Measurements from ENCODE around the gene PPM1E.
"Not testable (repeated sequence)": the region's sequence is repeated elsewhere in the genome, so short reads cannot be mapped to it uniquely, and the experiment has no call there.

PPM1E gene

GRCh38 chr17:58778482-58778881 lies 22.8 kb downstream of the PPM1E start:
- H3K27ac ChIP-seq (ENCODE audit: low read length); H3K4me3 ChIP-seq (ENCODE audit: low read length in 2 of 2); H3K9ac ChIP-seq (ENCODE audit: low read length in 2 of 2); H3K36me3 ChIP-seq (ENCODE audit: control insufficient read depth in 2 of 2, insufficient read depth in 2 of 2, low read length in 2 of 2); H3K9me3 ChIP-seq (ENCODE audit: control insufficient read depth in 2 of 2, low read length in 2 of 2); H3K27me3 ChIP-seq (ENCODE audit: control insufficient read depth in 1 of 2, insufficient read depth in 2 of 2, low read length in 2 of 2); H3K4me1 ChIP-seq (ENCODE audit: control insufficient read depth, insufficient read depth, low read length): not testable (repeated sequence)

- no peaks in the 10 kb centered on the region for H3K36me3 ChIP-seq (ENCODE audit: control insufficient read depth in 2 of 2, insufficient read depth in 2 of 2, low read length in 2 of 2)
- H3K27me3 ChIP-seq (ENCODE audit: control insufficient read depth in 1 of 2, insufficient read depth in 2 of 2, low read length in 2 of 2): no peaks in the 10 kb centered on the region
- H3K4me1 ChIP-seq (ENCODE audit: control insufficient read depth, insufficient read depth, low read length): no peaks in the 10 kb centered on the region
- no peak overlapping the region for H3K9ac ChIP-seq (ENCODE audit: low read length in 2 of 2)
- no peaks in the 10 kb centered on the region for H3K9me3 ChIP-seq (ENCODE audit: control insufficient read depth in 2 of 2, low read length in 2 of 2)
- no peak overlapping the region for H3K4me3 ChIP-seq (ENCODE audit: low read length in 2 of 2)
- H3K27ac ChIP-seq (ENCODE audit: low read length): no peak overlapping the region
Measured at GRCh38 chr17:58779446-58779845, 23.8 kb downstream of the PPM1E start.

DNA sequence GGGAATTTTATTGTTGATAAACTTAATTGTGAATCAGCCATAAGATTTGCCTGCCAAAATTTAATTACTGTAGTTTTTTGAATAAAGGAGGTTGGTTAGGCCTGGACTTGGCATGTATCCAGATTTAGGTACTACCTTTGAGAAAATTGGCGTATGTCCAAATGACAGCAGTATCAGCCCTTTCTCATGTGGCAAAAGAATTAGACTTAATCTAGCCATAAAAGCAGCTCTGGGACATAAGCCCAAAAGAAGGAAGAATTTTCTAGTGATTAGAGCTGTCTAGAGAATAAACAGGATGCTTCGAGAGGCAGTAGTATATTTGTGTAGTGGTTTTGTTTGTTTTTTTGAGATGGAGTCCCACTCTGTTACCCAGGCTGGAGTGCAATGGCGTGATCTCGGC lies 27.7 kb downstream of the PPM1E start:
- Histone ChIP-seq H3K4me1 (ENCODE audit: control insufficient read depth, insufficient read depth, low read length) (no peaks in the 10 kb centered on the region), H3K27me3 (ENCODE audit: control insufficient read depth in 1 of 2, insufficient read depth in 2 of 2, low read length in 2 of 2) (no peaks in the 10 kb centered on the region), H3K9ac (ENCODE audit: low read length in 2 of 2) (no peak overlapping the region), H3K9me3 (ENCODE audit: control insufficient read depth in 2 of 2, low read length in 2 of 2) (no peaks in the 10 kb centered on the region), H3K27ac (ENCODE audit: low read length) (no peak overlapping the region), H3K36me3 (ENCODE audit: control insufficient read depth in 2 of 2, insufficient read depth in 2 of 2, low read length in 2 of 2) (no peaks in the 10 kb centered on the region), H3K4me3 (ENCODE audit: low read length in 2 of 2) (no peak overlapping the region)

DNA sequence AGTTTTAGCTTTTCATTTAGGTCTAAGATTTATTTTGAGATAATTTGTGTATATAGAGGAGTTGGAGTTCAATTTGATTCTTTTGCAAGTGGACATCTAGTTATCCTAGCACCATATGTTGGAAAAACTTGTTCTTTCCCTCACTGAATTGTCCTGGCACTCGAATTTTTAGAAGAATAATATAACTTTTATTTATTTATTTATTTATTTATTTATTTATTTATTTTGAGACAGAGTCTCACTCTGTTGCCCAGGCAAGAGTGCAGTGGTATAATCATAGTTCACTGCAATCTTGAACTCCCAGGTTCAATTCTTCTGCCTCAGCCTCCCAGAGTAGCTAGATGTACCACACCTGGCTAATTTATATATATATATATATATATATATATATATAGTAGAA lies 29.4 kb downstream of the PPM1E start:
- H3K9me3 ChIP-seq (ENCODE audit: control insufficient read depth in 2 of 2, low read length in 2 of 2): no peaks in the 10 kb centered on the region
- no peak overlapping the region for H3K27ac ChIP-seq (ENCODE audit: low read length)
- no peak overlapping the region for H3K4me3 ChIP-seq (ENCODE audit: low read length in 2 of 2)
- no peak overlapping the region for H3K9ac ChIP-seq (ENCODE audit: low read length in 2 of 2)
- H3K4me1 ChIP-seq (ENCODE audit: control insufficient read depth, insufficient read depth, low read length): no peaks in the 10 kb centered on the region
- H3K36me3 ChIP-seq (ENCODE audit: control insufficient read depth in 2 of 2, insufficient read depth in 2 of 2, low read length in 2 of 2): no peaks in the 10 kb centered on the region
- no peaks in the 10 kb centered on the region for H3K27me3 ChIP-seq (ENCODE audit: control insufficient read depth in 1 of 2, insufficient read depth in 2 of 2, low read length in 2 of 2)

GRCh38 chr17:58786586-58787295 lies 31.1 kb downstream of the PPM1E start:
- Histone ChIP-seq H3K27me3 (ENCODE audit: control insufficient read depth in 1 of 2, insufficient read depth in 2 of 2, low read length in 2 of 2) (no peaks in the 10 kb centered on the region), H3K9ac (ENCODE audit: low read length in 2 of 2) (no peak overlapping the region), H3K4me1 (ENCODE audit: control insufficient read depth, insufficient read depth, low read length) (no peaks in the 10 kb centered on the region), H3K36me3 (ENCODE audit: control insufficient read depth in 2 of 2, insufficient read depth in 2 of 2, low read length in 2 of 2) (no peaks in the 10 kb centered on the region), H3K4me3 (ENCODE audit: low read length in 2 of 2) (no peak overlapping the region), H3K27ac (ENCODE audit: low read length) (no peak overlapping the region), H3K9me3 (ENCODE audit: control insufficient read depth in 2 of 2, low read length in 2 of 2) (no peaks in the 10 kb centered on the region)

GRCh38 chr17:58788199-58788598 lies 32.5 kb downstream of the PPM1E start:
- H3K9me3 ChIP-seq (ENCODE audit: control insufficient read depth in 2 of 2, low read length in 2 of 2): no peaks in the 10 kb centered on the region
- H3K27me3 ChIP-seq (ENCODE audit: control insufficient read depth in 1 of 2, insufficient read depth in 2 of 2, low read length in 2 of 2): no peaks in the 10 kb centered on the region
- H3K27ac ChIP-seq (ENCODE audit: low read length): no peak overlapping the region
- H3K36me3 ChIP-seq (ENCODE audit: control insufficient read depth in 2 of 2, insufficient read depth in 2 of 2, low read length in 2 of 2): no peaks in the 10 kb centered on the region
- no peaks in the 10 kb centered on the region for H3K4me1 ChIP-seq (ENCODE audit: control insufficient read depth, insufficient read depth, low read length)
- H3K4me3 ChIP-seq (ENCODE audit: low read length in 2 of 2): no peak overlapping the region
- no peak overlapping the region for H3K9ac ChIP-seq (ENCODE audit: low read length in 2 of 2)

DNA sequence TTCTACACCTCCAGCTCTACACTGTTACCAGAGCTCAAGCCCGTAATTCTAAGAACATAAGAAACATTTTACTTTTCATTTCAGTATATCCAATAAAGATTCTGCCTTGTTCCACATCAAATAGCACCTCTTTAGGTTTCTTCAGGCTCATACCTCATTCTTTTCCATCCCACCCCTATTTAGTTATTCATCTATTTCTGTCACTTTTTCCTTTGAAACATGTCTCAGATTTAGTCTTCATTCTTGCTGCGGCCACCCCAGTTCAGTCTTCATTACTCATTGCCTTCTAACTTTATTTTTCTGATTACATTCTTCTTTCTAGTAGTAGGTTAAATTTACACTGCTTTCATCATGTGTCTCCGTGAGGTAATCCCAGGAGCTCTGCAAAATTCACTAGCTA lies 33.5 kb downstream of the PPM1E start:
- H3K27me3 ChIP-seq (ENCODE audit: control insufficient read depth in 1 of 2, insufficient read depth in 2 of 2, low read length in 2 of 2): no peaks in the 10 kb centered on the region
- H3K4me1 ChIP-seq (ENCODE audit: control insufficient read depth, insufficient read depth, low read length): no peaks in the 10 kb centered on the region
- H3K27ac ChIP-seq (ENCODE audit: low read length): no peak overlapping the region
- no peak overlapping the region for H3K9ac ChIP-seq (ENCODE audit: low read length in 2 of 2)
- H3K36me3 ChIP-seq (ENCODE audit: control insufficient read depth in 2 of 2, insufficient read depth in 2 of 2, low read length in 2 of 2): no peaks in the 10 kb centered on the region
- no peaks in the 10 kb centered on the region for H3K9me3 ChIP-seq (ENCODE audit: control insufficient read depth in 2 of 2, low read length in 2 of 2)
- H3K4me3 ChIP-seq (ENCODE audit: low read length in 2 of 2): no peak overlapping the region

DNA sequence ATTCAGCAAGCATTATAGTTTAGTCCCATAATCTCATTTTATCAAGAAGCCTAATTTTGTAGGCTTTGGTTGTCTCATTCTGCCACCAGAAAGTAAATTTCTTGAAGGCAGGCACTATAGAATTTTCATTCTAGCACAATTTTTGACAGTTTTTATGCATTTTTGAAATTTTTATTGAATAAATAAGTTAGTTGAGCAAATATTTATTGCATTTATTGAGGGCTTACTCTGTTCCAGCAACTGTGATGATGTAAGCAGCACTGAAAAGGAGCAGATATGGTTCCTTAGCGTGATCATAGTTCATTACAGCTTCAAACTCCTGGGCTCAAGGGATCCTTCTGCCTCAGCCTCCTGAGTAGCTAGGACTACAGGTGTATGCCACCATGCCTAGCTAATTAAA lies 34.2 kb downstream of the PPM1E start:
- no peaks in the 10 kb centered on the region for H3K4me1 ChIP-seq (ENCODE audit: control insufficient read depth, insufficient read depth, low read length)
- no peaks in the 10 kb centered on the region for H3K9me3 ChIP-seq (ENCODE audit: control insufficient read depth in 2 of 2, low read length in 2 of 2)
- no peak overlapping the region for H3K9ac ChIP-seq (ENCODE audit: low read length in 2 of 2)
- no peak overlapping the region for H3K4me3 ChIP-seq (ENCODE audit: low read length in 2 of 2)
- no peak overlapping the region for H3K27ac ChIP-seq (ENCODE audit: low read length)
- H3K27me3 ChIP-seq (ENCODE audit: control insufficient read depth in 1 of 2, insufficient read depth in 2 of 2, low read length in 2 of 2): no peaks in the 10 kb centered on the region
- H3K36me3 ChIP-seq (ENCODE audit: control insufficient read depth in 2 of 2, insufficient read depth in 2 of 2, low read length in 2 of 2): no peaks in the 10 kb centered on the region

- H3K36me3 ChIP-seq (ENCODE audit: control insufficient read depth in 2 of 2, insufficient read depth in 2 of 2, low read length in 2 of 2); H3K27me3 ChIP-seq (ENCODE audit: control insufficient read depth in 1 of 2, insufficient read depth in 2 of 2, low read length in 2 of 2); H3K4me3 ChIP-seq (ENCODE audit: low read length in 2 of 2); H3K4me1 ChIP-seq (ENCODE audit: control insufficient read depth, insufficient read depth, low read length); H3K9ac ChIP-seq (ENCODE audit: low read length in 2 of 2); H3K27ac ChIP-seq (ENCODE audit: low read length); H3K9me3 ChIP-seq (ENCODE audit: control insufficient read depth in 2 of 2, low read length in 2 of 2): not testable (repeated sequence)
Measured at GRCh38 chr17:58794508-58794907, 38.9 kb downstream of the PPM1E start.

- Histone ChIP-seq H3K4me1 (ENCODE audit: control insufficient read depth, insufficient read depth, low read length) (no peaks in the 10 kb centered on the region), H3K27me3 (ENCODE audit: control insufficient read depth in 1 of 2, insufficient read depth in 2 of 2, low read length in 2 of 2) (no peaks in the 10 kb centered on the region), H3K9ac (ENCODE audit: low read length in 2 of 2) (no peak overlapping the region), H3K27ac (ENCODE audit: low read length) (no peak overlapping the region), H3K36me3 (ENCODE audit: control insufficient read depth in 2 of 2, insufficient read depth in 2 of 2, low read length in 2 of 2) (no peaks in the 10 kb centered on the region), H3K4me3 (ENCODE audit: low read length in 2 of 2) (no peak overlapping the region), H3K9me3 (ENCODE audit: control insufficient read depth in 2 of 2, low read length in 2 of 2) (no peaks in the 10 kb centered on the region)
Measured at GRCh38 chr17:58802188-58802587, 46.5 kb downstream of the PPM1E start.

DNA sequence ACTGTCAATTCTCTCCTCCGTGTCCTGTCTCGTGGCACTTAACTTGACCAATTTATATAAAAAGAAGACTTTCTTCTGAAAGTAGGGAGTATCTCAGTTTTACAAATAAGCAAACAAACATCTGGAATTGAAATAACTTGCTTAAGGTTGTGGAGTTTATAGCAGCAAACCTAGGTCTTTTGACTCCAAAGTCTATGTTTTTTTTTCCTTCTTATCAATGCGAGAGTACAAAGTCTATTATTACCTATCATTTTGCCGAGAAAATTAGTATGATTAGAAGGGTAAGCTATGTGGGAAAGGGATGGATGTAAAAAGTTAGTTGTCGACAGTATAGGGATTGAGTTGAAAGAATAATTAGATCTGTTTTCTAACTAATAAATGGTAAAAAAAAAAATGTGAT lies 50.4 kb downstream of the PPM1E start:
- H3K9ac ChIP-seq (ENCODE audit: low read length in 2 of 2): no peak overlapping the region
- no peaks in the 10 kb centered on the region for H3K27me3 ChIP-seq (ENCODE audit: control insufficient read depth in 1 of 2, insufficient read depth in 2 of 2, low read length in 2 of 2)
- no peak overlapping the region for H3K27ac ChIP-seq (ENCODE audit: low read length)
- no peaks in the 10 kb centered on the region for H3K36me3 ChIP-seq (ENCODE audit: control insufficient read depth in 2 of 2, insufficient read depth in 2 of 2, low read length in 2 of 2)
- H3K9me3 ChIP-seq (ENCODE audit: control insufficient read depth in 2 of 2, low read length in 2 of 2): no peaks in the 10 kb centered on the region
- no peaks in the 10 kb centered on the region for H3K4me1 ChIP-seq (ENCODE audit: control insufficient read depth, insufficient read depth, low read length)
- no peak overlapping the region for H3K4me3 ChIP-seq (ENCODE audit: low read length in 2 of 2)
